Stimulated activated CD8-positive, alpha-beta memory T cell treated with anti-CD3 and anti-CD28 coated beads, Interleukin-2, amount 100 ng/mL, for 1 hour (primary cell): Measurements from ENCODE around the gene MED27.

Source experiments
- DNase-seq, 2 donors: peaks; one replicate each; pipeline ENCODE4 v3.0.0-alpha.2; 2020; ENCODE audit warnings: low read depth in 2 of 2

MED27 gene

GRCh38 chr9:131879911-131880290 is 199.8 kb downstream of the MED27 start:
- no peak for DNase-seq

DNA sequence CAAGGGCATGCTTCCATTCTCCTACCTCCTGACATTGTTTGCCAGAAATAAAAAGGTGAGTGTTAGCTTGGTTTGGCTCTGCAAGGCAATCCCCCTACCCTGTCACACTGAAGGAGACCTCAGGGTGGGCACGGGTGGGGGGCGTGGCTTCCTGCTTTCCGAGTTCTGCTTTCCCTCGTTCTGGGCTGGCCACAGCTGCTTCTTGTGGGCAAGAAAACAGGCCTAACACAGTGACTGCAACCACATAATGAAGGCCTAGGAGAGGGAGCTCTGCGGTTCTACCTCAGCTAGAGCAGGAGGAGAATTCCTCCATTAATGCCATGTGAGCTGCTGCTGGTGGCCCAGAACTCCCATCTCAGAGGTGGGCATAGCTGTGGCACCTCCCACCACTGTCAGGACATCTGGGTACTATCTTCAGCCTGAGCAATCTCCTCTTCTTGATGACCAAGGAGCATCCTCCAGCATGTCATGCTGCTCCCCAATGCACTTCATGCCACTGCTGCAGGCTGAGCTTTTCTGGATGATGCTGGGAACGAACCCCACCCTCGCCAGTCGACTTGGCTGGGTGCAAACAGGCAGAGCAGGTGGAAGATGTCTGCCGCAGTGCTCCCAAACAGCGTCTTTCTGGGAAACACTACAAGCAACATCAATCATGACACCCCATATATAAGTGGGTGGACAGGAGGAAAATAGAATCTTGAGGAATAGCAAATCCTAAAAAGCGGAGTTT is 200.3 kb downstream of the MED27 start:
- no peak for DNase-seq

- DNase-seq: no peak
Measured at GRCh38 chr9:131876486-131876885, 203.2 kb downstream of the MED27 start.

GRCh38 chr9:131875828-131876485 is 203.7 kb downstream of the MED27 start:
- no peak for DNase-seq

DNA sequence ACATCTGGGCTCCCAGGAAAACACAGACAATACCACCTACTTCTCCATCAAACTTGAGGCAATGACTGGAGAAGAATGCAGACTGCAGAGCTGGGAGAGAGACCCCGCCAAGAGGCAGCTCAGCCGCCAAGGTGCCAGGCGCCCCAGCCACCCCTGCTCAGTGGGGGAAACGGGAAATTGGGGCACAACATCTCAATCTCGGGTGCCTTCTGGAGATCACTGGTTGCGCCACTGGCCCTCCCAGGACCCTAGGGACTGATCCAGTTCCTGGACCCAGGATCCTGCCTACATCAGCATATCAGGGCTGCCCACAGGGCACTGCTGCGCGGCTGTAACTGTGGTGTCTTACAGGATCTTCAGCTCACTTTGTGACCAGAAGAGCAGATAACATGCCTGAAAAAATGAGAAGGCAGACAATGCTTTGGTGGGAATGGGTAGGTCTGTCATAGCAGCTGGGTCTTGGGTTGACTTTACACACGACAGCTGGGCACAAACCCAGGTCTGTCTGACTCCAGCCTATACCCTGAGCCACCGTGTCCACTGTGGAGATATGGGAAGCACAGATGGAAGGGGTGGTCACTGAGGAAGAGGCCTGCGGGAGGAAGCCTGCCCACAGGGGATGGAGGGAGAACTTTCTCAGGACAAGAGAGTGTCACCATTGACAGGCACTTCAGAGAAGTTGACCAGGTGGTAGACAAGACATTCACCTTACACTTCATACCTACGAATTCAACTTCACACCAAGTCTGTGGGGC is 204.6 kb downstream of the MED27 start:
- no peak for DNase-seq

GRCh38 chr9:131874447-131874846 is 205.2 kb downstream of the MED27 start:
- DNase-seq: no peak

DNA sequence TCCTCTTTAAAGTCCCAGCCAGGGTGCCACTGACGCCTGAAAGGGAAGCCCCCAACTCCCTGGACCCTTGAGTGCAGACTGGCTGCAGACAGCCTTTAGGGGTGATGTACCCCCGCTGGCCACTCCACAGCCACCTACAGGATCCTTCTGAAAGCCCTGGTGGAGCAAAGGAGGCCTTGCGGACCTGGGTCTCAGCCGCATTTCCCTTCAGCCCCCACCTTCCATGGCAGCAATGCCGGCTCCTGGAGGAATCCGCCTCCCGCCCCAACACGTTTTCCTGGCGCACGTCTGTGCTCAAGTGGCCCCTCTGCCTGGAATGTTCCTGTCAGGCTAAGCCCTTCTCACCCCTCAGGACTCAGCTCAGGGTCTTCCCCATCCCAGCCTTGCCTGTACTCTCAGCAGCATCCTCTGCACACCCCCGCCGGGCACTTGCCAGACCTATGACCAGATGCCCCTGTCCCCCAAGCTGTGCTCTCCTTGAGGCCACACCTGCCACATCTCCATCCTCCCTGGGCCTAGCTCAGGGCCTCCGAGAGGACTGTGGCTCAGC is 205.7 kb downstream of the MED27 start:
- no peak for DNase-seq

GRCh38 chr9:131873335-131873734 is 206.3 kb downstream of the MED27 start:
- no peak for DNase-seq

DNA sequence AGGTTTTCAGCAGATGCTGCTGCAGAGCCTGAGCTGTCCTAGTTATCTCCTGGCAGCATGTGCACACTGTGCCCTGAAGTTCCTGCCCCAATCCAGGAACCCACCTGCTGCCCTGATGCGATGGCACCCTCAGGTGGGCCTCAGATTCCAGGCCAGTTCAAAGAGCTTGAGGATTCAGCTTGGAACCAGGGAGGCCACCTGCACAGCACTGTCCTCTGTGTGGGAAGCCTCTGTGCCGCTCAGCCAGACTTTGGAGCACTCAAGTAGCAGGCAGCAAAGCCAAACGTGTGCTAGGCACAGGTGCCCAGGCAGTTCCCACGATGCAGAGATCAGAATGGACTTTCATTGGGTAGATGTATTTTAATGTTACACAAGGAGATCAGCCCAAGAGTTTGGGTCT is 207.0 kb downstream of the MED27 start:
- no peak for DNase-seq

DNA sequence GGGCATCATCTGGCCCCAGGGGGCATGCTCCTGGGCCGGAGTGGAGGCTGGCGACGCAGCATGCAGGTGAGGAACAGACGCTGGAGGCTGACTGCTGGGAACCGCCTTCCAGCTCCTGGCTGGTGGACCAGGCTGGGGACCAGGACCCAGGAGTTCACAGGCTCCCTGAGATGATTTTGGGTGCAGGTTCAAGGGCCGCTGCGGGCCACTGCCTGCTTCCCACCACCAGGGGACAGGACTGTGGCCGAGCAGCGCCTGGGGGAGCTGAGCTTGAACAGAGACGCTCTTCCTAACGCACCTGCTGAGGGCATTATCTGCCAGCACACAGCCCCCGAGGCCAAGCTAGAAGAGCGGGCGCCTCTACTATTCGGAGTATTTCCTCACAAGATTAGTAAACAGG is 207.7 kb downstream of the MED27 start:
- DNase-seq: no peak

DNA sequence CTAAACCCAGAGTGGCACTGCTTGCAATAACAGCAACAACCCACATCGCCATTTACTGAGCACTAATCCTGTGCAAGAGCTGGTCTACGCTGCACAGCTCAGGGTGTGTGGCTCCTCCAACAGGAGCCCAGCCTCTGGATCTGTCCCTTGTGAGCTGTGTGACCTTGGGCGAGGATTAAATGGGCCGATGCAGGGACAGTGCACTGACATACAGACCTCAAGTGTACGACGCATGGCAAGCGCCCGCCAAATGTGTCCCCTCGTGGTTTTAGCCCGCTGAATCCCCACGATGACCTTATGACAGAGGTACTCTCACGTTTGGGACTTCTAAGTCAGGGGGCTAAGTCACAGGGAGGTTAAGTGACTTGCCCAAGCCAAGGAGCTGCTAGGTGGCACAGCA is 209.5 kb downstream of the MED27 start:
- no peak for DNase-seq

GRCh38 chr9:131869348-131869747 is 210.3 kb downstream of the MED27 start:
- no peak for DNase-seq

DNA sequence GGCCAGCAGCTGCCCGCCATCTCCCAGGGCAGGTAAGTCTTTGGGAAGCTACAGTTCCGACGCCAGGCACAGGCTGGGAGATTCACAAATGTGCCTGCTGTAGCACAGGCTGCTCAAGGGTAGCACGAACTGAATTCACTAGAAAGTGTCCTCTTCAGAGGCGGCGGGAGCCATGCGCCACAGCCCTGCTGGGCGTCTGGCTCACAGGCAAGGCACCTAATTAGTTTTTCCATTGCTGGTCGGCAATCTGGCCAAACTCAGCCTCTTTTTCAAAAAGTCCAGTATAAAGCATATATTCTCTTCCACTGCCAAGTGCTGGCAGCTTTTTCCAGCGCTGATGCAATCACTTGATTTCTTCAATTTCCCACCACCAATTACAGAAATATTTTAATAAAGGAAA is 210.9 kb downstream of the MED27 start:
- DNase-seq: no peak

DNA sequence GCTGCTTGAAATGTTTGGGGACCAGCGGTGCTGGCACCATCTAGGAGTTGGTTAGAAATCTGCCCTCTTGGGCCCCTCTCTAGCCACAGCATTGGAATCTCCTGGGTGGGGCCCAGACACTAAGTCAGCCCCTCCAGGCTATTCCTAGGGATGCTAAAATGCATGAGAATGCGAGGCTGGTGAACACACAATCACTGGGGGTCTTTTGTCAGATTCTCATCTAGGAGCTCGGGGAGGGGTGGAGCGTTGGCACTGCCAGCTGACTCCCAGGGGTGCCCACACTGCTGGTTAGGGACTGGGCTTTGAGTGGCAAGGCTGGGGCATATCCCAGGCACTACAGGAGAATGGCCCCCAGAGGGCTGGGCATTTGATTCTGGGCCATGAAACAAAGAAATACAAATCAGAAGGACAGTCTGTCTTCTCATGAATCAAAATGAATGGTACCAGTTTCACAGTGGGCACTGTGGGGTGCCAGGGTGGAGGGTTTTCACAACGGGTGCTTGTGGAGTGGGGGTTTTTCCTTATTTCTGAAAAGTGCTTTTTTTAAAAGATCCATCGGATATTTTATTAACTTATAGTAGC is 212.0 kb downstream of the MED27 start:
- DNase-seq: no peak

DNA sequence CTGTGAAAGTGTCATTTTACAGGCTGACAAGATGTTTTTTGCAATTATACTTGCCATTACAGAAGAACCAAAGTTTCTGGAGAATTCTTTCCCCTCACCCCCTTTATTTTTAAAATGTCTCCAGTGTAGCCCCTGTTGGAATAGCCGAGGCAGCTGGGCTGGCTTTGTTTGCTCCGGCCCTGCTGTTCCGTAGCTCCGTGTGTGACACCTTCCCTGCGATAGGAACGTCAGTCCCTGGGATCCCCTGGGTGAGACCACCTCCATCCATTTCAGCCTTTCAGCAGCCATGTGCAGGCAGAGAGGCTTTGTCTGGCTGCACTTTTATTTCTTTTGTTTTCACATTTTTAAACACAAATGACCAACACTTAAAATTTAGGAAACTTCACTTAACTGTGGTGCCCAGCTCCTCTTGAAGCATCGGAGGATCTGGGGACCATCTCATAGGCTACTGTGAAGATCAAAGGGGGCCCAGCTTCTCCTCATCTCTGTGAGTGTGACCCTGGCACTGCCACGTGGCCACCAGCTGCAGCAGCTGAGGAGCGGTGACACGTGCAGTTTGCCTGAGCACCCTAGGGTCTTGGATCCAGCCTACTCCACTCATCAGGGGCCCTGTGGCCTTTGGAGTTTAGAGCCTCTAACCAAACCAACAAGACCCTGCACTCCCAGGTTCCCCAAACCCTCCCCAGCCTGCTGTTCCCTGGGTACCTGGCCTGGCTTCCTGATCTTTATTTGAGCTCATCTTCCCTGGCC is 214.0 kb downstream of the MED27 start:
- DNase-seq: no peak

DNA sequence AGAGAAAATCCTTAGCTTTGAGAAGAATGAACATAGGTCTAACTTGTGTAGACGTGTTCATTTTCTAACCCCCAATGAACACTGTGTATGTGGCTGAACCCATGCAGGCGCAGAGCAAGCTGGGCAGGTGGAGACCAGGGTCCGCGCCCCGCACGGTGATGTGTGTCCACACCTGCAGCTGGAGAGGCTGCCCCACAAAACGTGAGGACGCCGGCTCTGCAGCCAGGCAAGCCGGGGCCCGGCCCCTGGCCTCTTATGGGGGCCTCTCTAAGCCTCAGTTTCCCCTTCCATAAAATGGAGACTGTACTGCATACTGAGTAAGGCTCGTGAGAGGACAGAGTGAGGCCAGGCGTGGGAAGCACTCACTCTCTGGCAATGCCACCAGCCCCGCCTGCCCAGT is 215.1 kb downstream of the MED27 start:
- DNase-seq: no peak

DNA sequence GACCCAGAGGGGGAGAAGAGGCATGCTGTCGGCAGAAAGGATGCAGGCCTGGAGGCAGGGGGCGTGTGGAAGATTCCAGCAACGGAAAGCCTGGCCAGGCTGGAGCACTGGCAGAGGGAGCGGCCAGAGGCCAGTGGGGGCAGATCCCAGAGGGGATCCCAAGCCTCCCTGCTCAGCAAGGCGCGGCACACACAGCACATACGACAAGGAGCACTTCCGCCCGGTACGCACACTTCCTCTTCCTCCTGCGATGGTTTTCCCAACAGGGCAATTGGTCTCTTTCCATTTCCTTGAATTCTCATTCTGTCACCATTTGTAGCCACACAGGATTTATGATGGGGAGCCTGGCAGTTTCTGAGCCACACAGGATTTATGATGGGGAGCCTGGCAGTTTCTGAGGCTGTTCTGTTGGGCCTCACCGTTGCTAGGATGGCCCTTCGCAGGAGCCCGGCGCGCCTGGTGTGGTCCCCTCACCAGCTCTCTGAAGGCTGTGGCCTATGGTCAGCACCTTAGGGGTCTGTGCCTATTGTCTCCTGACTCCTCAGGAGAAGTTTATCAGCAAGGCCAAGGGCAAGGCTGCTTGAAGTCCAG is 216.3 kb downstream of the MED27 start:
- no peak for DNase-seq

DNA sequence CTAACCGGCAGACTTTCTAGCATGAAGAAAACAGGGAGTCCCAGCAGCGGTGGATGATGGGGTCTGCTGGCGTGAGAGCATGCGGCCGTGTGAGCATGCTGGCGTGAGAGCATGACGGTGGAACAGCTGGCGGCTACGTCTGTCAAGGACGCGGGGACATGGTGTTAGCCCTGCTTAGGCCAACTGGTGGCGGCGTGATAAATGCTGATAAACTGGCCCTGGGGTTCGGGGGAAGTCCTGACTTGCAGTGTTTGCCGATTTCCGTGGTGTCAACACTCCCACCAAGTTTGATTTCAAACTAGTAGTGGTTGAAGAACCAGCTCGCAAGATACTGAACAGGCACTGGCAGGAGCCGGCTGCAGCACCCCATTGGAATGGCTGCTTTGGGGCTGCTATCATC is 217.4 kb downstream of the MED27 start:
- no peak for DNase-seq

DNA sequence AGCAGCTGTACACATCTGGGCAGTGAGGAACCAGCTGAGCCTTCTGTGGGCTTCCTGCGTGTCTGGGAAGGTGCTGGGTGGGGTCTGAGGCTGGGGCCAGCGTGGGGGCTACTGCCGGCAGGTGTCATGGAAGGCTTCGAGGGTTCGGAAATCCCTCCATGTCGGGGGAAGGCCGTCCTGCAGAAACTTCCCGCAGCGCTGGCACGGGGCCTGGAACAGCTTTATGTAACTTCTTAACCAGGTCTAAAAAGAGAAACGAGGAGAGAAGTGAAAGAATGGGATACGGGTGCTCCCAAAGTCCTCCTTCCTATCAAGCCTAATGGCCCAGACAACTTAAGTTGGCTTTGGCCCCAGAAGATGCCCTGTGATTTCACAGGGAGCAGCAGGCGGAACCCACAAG is 219.2 kb downstream of the MED27 start:
- DNase-seq: no peak

GRCh38 chr9:131858147-131858546 is 221.5 kb downstream of the MED27 start:
- DNase-seq: no peak

DNA sequence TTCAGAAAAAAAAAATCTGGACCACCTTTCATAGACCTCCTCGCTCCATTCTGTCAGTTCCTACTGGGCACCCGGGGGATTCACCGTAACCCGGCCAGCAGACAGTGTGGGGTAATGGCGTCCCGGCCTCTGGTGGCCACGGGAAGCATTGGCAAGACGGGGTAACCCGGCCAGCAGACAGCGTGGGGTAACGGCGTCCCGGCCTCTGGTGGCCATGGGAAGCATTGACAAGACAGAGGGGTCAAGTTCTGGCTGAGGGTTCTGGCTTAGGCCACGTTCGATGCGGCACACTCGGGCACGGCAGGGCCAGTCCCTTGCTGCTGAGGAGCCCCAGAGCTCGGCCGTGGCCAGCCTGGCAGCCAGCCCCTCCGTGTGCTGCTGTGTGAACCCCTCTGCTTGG is 223.6 kb downstream of the MED27 start:
- DNase-seq: no peak
